Effector CD8-positive, alpha-beta T cell (primary cell): ENCODE results near the gene TENM4.

ENCODE experiments used
- DNase-seq: peaks from one replicate; lab custom pipeline; 2025; lab: John Stamatoyannopoulos, UW
- total RNA-seq, 4 experiments: gene quantifications; one replicate each; lab custom pipeline; 2026; lab: John Stamatoyannopoulos, UW

The TENM4 gene
- total RNA-seq = 0 to 0.18 (median 0.06) reads per million in 4 experiments

- DNase-seq = no peak
Measured at GRCh38 chr11:79440571-79441460, at the start of gene TENM4. Gene TENM4 (minus strand): TSS chr11:79441030. CDS start chr11:79069944, 371,086 bp downstream.

GRCh38 chr11:79488286-79488685, 47.5 kb upstream of the TENM4 start:
- no peak for DNase-seq

GRCh38 chr11:79487412-79487811, 46.6 kb upstream of the TENM4 start:
- DNase-seq = no peak

- no peak for DNase-seq
Measured at GRCh38 chr11:79486242-79486984, 45.6 kb upstream of the TENM4 start.

GRCh38 chr11:79485694-79486093, 44.9 kb upstream of the TENM4 start:
- DNase-seq = no peak

- no peak for DNase-seq
Measured at GRCh38 chr11:79484872-79485271, 44.0 kb upstream of the TENM4 start.

GRCh38 chr11:79482800-79483199, 42.0 kb upstream of the TENM4 start:
- no peak for DNase-seq

GRCh38 chr11:79481795-79482194, 41.0 kb upstream of the TENM4 start:
- DNase-seq = no peak

- no peak for DNase-seq
Measured at GRCh38 chr11:79480864-79481263, 40.0 kb upstream of the TENM4 start.

GRCh38 chr11:79472819-79473529, 32.1 kb upstream of the TENM4 start:
- DNase-seq = no peak

GRCh38 chr11:79471071-79471844, 30.4 kb upstream of the TENM4 start:
- no peak for DNase-seq

- no peak for DNase-seq
Measured at GRCh38 chr11:79470161-79470560, 29.3 kb upstream of the TENM4 start.

GRCh38 chr11:79467761-79468160, 26.9 kb upstream of the TENM4 start:
- DNase-seq = no peak

GRCh38 chr11:79466411-79466810, 25.6 kb upstream of the TENM4 start:
- DNase-seq = no peak

GRCh38 chr11:79465160-79465559, 24.3 kb upstream of the TENM4 start:
- DNase-seq = no peak

- no peak for DNase-seq
Measured at GRCh38 chr11:79461666-79462645, 21.1 kb upstream of the TENM4 start.

GRCh38 chr11:79461144-79461543, 20.3 kb upstream of the TENM4 start:
- no peak for DNase-seq

- DNase-seq = no peak
Measured at GRCh38 chr11:79458709-79459108, 17.9 kb upstream of the TENM4 start.

GRCh38 chr11:79456501-79456900, 15.7 kb upstream of the TENM4 start:
- no peak for DNase-seq

GRCh38 chr11:79453617-79454016, 12.8 kb upstream of the TENM4 start:
- no peak for DNase-seq
